Umbilical cord (tissue), 2 donors: ENCODE data around the gene ACCS. TPM values are rescaled to one million over a fixed set of nuclear protein-coding genes. Genes with fewer than 3 reads are reported as not detected.

Source experiments
- DNase-seq: peaks from one replicate; pipeline ENCODE4 v3.0.0-alpha.2; 2015; ENCODE audit warnings: low spot score
- total RNA-seq: library from RNA; depleted of rRNA; stranded (reverse); fragments of >200 nt; gene quantifications from one replicate; pipeline ENCODE4 v1.2.3, GENCODE V29; 2014; ENCODE audit warnings: low replicate concordance; ENCODE audit not compliant: insufficient read depth

Gene ACCS
- total RNA-seq, 1 donor from 2014 or later: 12.5 TPM

DNA sequence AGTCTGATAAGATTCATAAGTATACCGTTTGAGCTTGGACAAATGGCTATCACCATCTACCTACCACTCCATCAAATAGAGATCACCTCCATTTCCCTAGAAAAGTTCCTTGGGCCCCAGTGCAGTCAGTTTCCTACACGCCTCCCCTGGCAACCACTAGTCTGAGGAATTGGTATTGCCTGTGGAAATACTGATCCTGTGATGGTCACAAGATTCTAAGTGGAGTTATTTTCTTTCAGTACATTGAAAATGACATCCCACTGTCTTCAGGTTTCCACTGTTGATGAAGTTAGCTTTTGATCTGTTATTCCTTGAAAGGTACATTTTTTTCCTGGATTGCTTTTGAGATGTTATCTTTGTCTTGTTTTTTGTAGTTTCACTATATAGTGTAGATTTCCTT, 22.9 kb upstream of the ACCS start:
- DNase-seq: no peak

DNA sequence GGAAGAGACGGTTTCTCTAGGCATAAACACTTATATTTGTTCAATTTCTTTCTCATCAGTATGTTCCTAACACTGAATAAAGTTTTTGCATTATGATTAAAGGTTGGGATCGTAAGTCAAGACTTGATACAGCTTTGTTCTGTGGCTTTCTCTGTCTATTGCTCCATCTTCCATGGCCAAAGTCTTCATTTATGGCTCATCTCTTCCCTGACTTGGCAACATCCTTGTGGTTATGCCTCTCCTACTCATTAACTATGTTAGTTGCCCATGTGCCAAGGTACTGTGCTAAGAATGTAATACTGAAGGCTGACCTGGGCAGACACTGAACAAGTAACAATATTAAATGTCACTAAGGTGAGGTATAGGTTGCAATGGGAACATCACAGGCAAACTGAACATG, 19.9 kb upstream of the ACCS start:
- DNase-seq: no peak

GRCh38 chr11:44047298-44047697, 18.8 kb upstream of the ACCS start:
- DNase-seq: no peak

DNA sequence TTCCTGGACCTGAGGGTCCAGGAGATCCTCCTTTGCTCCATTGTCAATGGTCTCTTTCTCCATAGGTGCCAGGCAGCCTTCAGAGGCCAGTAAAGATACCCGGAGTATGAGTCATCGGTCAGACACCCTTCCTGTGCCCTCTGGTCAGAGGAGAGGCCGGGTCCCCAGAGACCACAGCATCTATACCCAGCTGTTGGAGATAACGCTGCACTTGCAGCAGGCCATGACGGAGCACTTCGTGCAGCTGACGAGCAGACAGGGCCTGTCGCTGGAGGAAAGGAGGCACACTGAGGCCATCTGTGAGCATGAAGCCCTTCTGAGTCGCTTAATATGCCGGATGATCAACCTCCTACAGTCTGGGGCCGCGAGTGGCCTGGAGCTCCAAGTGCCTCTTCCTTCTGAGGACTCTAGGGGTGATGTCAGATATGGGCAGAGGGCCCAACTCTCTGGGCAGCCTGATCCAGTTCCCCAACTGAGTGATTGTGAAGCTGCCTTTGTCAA, 18.1 kb upstream of the ACCS start, which contains the start of gene ACCSL:
TSS of gene ACCSL (plus strand) at position 51 of the 501 bp plus-strand sequence. CDS start at position 107, 56 bp downstream.
- DNase-seq: no peak

- no peak for DNase-seq
Measured at GRCh38 chr11:44049832-44050231, 16.2 kb upstream of the ACCS start.

DNA sequence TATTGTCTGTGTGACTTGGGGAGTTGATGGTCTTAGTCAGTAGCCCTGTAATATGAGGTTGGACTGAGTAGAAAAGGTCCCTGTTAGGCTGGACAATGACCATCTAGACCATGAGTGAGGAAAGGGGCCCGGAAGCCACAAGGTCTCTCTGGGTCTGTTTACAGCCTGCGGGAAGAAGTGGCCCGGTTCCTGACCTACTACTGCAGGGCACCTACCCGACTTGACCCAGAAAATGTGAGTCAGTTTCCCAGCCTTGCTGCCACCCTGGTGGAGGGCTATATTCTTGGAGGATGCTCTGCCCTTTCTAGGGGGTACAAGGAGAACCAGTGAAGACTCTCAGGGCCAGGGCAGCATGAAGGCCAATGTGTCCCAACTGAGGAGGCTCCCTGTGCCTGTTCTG, 14.9 kb upstream of the ACCS start:
- no peak for DNase-seq

DNA sequence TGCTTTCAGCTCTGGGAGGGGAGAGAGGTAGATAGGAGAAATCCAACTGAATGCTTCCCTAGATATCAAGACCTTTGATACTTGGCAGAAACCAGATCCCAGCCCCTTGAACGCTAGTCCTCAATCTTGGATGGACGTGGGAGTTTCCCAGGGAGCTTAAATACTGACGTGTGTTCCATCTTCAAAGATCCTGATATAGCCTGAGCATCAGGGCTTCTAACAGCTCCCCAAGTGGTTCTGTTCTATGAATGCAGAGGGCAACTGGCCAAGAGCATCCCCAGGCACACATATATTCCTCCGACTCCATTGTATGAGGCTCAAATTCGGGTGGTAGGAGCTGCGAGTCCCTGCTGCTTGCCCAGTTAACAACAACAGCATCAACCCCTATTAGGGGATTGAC, 8.7 kb upstream of the ACCS start:
- DNase-seq: no peak

GRCh38 chr11:44058275-44058674, 7.8 kb upstream of the ACCS start:
- no peak for DNase-seq

GRCh38 chr11:44065161-44065661, 859 bp upstream of the ACCS start:
- DNase-seq: no peak

DNA sequence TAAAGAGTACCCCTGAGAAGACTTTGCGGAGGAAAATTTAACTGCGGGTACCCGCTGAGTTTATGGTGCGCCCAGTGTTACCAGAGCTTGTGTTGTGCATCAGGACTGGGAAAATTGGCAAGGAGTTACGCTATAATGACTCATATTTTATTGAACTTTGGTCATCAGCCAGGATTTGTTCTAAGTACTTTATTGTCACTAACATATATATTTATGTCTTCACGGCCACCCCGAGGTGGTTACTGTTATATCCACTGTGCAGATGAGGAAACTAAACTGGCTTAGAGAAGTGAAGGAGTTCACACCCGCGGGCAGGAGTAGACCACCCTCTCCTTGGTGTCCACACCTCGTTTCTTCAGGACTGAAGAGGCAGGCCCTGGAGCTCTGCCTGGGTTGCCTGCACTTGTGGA, 667 bp downstream of the ACCS start:
- peak; percentile 49 for DNase-seq

DNA sequence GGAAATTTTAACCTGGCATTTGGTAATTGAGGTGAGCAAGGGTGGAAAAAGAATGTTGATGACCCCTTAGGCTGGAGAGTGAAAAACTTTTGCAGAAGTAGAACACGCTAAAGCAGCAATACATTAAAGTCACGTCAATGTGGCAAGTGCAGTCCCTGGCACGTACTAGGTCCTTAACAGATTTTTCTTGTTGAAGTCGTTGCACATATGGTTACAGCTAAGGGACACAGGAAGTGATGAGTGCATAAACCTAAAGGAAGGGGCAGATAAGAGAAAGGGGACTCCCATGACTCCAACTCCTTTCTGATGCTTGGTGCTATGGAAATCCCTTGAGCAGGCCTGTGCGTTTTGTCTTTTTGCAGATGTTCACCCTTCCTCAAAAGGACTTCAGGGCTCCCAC, 1.2 kb downstream of the ACCS start:
- DNase-seq: no peak

- DNase-seq: no peak
Measured at GRCh38 chr11:44068180-44068579, 2.1 kb downstream of the ACCS start.

- no peak for DNase-seq
Measured at GRCh38 chr11:44071157-44071556, 5.1 kb downstream of the ACCS start.

- DNase-seq: no peak
Measured at GRCh38 chr11:44072757-44073658, 6.9 kb downstream of the ACCS start.

DNA sequence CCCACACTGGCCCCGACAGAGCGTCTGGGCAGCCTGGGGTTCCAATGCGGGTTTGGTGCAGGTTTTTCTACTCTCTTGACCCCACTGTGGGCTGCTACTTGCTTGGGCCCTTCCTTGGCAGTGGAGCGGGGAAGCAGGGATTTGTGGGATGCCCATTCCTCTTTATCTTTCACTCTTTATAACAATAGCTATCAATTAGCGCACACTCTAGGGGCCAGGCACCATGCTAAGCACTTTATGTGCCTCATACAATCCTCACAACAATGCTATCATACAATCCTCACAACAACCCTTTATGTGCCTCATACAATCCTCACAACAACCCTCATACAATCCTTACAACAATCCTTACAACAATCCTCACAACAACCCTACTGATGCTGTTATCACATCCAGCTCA, 12.7 kb downstream of the ACCS start:
- DNase-seq: no peak

DNA sequence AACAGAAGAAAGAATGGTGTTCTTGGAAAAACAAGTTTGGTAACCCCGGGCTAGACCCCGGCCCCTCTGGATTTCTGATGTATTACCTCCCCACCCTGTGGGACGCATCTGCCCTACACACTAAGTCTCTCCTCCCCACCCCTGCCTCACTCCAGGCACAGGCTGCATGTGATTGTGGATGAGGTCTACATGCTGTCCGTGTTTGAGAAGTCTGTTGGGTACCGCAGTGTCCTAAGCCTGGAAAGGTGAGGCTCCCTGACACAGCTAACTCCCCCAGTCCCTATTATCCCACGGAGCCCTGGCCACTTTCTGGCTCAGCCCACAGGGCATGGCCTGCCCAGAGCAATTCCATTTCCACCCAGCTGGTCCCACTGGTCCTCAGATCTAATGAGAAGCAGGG, 13.3 kb downstream of the ACCS start:
- no peak for DNase-seq

GRCh38 chr11:44080951-44081350, 14.9 kb downstream of the ACCS start:
- no peak for DNase-seq

GRCh38 chr11:44082645-44083044, 16.6 kb downstream of the ACCS start:
- no peak for DNase-seq

GRCh38 chr11:44083433-44083832, 17.4 kb downstream of the ACCS start:
- DNase-seq: no peak

- peak; percentile 26 for DNase-seq
Measured at GRCh38 chr11:44083906-44084305, 17.8 kb downstream of the ACCS start.

- no peak for DNase-seq
Measured at GRCh38 chr11:44085330-44085729, 19.3 kb downstream of the ACCS start.

DNA sequence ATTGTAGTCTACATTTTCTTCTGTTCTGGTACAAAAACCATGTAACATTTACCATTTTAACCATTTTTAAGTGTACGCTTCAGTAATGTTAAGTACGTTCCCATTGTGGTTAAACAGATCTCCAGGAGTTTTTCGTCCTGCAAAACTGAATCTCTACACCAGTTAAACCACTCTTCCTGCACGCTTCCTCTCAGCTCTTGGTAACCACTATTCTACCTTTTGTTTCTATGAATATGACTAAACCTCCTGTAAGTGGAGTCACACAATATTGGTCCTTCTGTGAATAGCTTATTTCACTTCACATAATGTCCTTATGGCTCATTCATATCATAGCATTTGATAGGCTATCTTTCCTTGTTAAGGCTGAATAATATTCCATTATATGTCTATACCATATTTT, 22.3 kb downstream of the ACCS start:
- no peak for DNase-seq

- no peak for DNase-seq
Measured at GRCh38 chr11:44088871-44089270, 22.8 kb downstream of the ACCS start.
